ENCODE results near the gene DSCAML1.

DSCAML1 gene

DNA sequence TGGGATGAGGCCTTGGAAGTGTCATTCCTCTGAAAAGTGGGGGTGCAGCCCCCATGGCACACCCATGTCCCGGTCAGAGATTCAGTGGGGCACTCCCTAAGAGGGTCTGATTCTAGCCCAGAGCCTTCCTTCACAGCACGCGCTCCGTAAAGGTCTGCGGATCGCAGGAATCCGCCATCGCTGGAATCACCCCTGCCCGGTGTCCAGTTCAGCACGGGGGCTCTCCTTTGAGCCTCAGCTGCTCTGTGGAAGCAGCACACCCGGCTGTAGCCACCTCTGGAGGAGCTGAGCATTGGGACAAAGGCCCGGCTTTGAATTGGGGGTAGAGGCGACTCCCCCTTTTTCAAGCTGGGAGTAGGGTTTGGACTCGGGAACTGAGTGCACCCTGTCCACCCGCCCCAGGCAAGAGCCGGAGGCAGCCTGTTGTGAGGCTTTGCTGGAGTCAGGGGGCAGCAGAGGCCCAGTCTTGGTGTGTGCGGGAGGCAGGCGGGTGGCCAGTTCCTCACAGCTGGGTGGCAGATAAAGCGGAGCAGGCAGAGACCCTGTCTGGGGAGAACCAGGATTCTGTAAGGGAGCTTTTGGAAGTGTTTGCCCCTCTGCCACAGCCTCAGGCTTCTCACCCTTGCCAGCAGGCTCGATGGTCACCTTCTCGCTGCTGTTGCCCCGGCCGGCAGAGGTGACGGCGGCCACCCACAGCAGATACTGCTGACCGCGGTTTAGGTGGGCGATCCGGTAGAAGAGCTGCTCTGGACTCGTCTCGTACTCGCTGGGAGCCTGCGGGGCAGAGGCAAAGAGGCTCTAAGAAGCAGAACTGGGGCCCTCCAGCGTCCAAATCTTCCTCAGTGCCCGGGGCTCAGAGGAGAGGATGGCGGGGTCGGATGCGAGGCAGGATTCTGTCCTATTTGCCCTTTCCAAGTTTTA is 353.5 kb downstream of the DSCAML1 start:
- DNase-seq (ENCODE audit: low spot score): peak; percentile 64

DNA sequence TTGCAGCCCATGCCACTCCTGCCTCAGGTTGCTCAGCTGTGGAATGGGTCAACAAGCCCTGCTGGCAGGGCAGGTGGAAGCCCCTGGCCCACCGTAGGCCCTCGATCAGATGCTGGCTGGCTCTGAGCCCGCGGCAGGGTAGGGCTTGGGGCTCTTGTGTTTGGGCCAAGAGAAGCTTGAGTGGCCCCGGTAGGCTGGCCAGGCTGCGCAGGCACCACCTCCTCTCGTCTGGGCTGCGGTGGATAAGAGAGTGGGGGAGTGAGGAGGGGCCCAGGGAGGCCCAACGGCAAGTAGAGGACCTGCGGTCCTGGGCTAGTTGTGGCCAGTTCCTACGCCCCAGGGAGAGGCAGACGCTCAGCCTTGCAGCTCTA is 354.2 kb downstream of the DSCAML1 start:
- no peak for DNase-seq (ENCODE audit: low spot score)

DNA sequence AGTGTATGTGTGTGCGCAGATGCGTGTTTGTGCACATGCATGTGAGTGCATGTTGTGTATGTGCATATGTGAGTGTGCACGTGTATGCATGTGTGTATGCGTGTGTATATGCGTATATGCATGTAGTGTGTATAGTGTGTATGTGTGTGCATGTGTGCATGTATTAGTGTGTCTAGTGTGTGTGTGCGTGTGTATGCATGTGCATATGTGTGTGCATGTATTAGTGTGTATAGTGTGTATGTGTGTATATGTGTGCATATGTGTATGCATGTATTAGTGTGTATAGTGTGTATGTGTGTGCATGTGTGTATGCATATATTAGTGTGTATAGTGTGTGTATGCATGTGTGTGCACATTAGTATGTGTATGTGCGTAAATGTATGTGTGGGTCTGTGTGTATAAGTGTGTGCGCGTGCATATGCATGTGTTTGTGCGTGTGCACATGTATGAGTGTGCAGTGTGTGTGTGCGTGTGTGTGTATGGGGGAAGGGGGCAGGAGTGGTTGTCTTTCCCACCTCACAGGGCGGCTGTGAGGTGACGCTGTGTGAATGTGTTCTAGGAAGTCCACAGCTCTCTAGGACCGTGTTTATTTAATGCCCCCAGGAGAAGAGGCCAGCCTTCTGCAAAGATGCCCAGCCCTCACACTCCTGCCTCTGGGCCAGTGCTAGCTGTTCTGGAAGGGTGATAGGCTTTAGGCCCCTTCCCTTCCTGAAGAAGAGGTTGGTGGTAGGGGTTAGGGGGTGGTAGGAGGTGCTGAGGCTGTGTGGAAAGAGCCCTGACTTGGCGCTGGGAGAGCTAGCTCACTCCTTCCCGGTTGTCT is 354.8 kb downstream of the DSCAML1 start:
- no peak for DNase-seq (ENCODE audit: low spot score)

DNA sequence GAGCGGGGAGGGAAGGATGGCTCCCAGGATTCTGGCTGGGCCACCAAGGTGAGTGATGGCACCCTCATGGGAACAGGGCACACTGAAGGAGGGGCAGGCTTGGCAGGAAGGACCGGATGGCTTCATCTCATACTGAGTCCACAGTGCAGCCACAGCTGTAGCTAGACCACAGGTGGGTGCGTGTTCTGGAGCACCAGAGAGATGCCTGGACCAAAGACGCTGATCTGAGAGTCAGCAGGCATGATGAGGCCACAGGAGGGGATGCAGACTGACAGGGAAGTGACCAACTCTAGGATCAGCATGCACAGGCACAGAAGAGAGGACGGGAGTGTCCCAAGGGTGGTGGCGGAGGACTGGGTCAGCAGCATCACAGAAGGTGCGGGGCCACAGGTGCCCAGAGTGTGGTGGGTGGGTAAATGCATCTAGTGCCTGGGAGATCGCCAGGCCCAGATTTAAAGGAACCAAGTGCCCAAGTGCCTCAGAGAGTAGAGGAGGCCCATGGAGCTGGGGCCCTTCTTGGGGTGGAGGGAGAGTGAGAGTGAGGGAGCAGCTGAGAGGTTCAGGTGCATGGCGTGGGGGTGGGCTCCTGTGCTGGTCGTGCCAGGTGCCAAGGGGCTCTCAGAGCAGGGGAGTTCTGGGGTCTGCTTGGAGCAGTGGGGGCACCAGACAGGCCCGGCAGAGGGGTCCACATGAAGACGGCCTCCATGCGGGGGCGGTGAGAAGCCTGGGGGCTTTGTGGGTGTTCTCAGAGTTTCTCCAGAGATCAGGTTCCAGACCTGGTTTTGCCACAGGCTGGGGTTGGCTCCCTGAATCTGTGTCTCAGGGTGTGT is 355.7 kb downstream of the DSCAML1 start:
- DNase-seq (ENCODE audit: low spot score): no peak

DNA sequence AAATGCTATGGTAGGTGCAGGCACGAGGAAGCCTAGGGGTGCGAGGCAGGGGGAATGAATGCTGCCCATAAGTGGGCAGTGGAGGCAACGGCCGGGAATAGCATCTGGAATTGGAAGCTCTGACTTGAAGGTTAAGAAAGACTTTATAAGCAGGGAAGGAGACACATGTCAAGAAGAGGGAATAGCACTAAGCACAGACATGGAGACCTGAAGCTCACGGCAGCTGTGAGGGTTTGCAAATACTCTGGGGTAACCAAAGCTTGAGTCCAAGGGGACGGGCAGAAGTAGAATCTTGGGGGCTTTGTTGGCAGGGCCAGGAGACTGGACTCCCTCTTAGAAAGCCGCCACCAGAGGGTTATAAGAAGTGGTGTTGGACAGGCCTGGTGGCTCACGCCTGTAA is 356.8 kb downstream of the DSCAML1 start:
- no peak for DNase-seq (ENCODE audit: low spot score)

DNA sequence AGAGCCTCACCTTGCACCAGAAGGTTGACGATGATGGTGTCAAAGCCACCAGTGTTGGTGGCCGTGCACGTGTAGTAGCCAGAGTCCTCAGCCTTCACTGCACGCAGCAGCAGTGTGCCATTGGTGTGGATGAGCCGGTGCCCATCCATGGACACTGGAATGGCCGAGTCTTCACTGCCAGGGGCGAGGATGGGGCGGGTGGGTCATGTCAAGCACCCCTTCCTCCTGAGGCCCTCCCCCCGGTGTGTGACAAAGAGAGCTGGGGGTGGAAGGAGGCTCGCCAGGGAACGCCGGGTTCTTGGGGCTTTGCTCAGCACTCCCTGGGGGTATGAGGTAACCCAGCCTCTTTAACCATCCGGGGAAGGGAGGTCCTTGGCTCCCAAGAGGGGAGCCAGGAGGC is 357.8 kb downstream of the DSCAML1 start:
- DNase-seq (ENCODE audit: low spot score): no peak

DNA sequence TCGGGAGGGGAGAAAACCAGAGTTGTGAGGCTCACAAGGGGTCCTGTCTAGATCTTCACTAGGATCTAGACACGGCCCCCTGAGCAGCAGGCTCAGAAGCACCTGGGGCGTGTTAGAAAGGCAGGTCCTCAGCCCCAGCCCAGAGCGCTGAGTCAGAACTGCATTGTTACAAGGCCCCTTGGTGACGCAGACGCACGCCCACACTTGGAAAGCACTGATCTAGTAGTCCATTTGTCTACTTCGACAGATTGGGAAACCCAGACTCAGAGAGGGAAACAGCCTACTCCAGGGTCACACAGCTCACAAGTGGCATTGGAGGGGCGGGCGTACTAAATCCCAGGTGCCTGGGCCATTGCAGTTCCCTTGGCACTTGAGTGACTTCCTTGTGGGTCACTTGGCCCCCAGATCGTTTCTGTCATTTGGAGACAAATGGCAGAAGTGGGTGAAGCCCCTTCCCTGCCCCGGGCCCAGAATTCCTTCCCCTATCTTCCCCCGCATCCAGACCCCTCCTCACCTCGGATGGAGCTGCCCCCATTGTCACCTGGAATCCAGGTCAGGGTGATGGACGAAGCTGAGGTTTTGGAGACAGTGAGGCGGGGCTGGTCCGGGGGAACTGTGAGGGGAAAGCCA is 358.5 kb downstream of the DSCAML1 start:
- no peak for DNase-seq (ENCODE audit: low spot score)

DNA sequence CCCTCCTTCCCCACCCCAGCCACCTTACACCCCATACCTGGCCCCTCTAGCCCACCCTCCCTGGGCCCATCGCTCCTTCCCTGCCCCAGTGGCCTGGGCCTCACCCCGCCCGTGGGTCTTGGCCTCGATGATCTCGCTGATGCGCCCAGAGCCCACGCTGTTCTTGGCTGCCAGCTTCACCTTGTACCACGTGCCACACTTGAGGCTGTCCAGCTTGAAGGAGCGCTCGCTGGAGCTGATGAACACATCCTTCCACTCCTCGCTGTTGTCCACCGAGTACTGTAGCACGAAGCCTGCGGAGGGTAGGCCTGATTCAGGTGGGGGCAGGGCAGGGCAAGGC is 359.3 kb downstream of the DSCAML1 start:
- DNase-seq (ENCODE audit: low spot score): no peak

DNA sequence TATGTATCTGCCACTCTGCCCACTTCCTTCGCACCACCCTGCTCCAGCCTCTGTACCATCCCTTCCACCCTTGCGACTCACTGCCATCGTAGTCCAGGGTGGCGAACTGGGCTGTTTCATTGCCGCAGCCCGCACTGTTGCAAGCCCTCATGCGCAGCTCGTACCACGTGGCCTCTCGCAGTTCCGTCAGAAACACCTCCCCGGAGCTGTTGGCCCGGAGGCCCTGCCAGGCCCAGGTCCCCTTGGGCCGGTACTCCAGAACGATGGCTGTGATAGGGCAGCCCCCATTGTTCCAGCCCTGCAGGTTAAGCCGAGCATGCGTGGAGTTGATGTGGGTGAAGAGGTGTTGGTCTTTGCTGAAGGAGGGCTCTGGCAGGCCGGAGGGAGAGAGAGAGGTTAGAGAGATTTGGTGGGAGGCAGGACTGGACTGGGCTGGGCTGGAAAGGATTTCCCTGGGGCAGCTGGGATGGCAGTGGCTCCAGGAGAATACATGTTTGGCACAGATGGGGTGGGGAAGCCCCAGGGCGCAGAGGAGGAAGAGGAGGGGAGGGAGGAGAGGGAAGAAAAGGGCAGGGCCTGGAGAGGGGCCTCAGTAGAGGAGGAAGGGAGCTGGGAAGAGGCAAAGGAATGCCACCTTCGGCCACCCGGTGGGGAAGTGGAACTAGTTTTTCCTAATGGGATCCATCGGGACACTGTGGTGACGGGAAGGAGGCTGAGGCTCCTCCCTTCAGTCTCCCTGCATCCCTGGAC is 359.8 kb downstream of the DSCAML1 start:
- no peak for DNase-seq (ENCODE audit: low spot score)

DNA sequence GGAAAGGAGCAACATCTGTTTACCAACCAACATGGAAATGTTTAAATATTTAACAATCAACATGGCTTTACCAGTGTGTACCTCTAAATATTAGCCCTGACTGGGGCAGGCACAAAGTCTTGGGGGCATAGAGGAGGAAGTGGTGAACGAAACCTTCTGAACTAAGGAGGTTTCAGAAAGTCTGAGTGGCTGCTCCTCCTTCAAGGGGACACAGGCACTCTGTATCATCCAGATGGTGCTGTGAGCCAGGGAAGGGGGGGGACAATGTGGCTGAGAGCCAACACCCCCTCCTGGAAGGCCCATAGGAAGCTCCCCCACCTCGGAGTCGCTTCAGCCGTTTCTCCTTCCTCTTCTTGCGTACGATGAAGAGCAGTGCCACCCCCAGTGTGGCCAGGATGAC is 361.7 kb downstream of the DSCAML1 start:
- no peak for DNase-seq (ENCODE audit: low spot score)

DNA sequence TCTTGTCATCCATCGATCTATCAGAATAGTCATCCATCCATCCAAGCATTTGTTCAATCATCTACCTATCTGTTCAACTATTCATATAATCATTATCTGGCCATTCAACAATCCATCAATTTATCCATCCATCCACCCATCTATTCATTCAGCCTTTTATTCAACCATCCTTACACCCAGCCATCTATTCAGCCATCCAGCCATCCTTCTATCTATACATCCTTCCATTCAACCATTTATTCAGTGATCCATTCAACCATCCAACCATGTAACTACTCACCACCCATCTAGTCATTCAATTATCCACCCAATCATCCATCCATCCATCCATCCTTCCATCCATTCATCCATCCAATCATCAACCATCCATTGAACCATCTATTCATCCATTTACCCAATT is 362.5 kb downstream of the DSCAML1 start:
- DNase-seq (ENCODE audit: low spot score): no peak

DNA sequence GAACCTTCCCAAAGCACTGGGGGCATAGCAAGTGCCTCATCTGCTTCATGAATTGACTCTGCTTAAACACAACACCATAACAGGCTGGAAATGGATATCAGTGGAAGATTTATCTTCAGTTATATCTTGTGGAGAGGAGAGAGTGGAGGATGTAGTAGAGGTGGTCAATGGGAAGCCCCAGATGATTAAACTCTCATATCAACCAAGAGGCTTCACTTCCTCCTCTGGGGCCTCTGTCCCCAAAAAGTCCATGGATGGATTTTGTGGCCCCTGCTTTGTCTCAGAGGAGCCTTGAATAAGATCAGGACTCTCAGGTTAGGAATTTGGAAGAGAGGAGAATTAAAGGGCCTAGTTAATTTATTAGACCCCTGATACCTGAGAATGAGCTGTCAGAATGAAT is 363.3 kb downstream of the DSCAML1 start:
- no peak for DNase-seq (ENCODE audit: low spot score)

DNA sequence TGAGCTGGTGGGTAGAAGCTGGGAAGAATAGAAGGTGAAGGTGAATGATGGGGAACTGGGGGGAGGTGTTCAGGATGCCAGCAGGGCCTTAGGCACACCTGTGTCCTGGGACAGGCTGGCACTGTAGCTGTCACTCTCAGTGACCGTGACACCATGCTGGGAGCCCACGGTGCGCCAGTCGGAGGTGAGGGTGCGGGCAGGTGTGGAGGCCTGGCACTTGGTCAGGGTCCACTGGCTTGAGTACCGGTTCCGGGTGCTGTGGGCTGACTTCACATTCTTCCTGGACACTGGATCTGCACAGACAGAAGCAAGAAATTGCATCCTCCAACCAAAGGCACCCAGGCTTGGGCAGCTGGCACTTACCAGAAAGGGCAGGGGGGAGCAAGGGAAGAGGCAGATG is 365.6 kb downstream of the DSCAML1 start:
- no peak for DNase-seq (ENCODE audit: low spot score)

DNA sequence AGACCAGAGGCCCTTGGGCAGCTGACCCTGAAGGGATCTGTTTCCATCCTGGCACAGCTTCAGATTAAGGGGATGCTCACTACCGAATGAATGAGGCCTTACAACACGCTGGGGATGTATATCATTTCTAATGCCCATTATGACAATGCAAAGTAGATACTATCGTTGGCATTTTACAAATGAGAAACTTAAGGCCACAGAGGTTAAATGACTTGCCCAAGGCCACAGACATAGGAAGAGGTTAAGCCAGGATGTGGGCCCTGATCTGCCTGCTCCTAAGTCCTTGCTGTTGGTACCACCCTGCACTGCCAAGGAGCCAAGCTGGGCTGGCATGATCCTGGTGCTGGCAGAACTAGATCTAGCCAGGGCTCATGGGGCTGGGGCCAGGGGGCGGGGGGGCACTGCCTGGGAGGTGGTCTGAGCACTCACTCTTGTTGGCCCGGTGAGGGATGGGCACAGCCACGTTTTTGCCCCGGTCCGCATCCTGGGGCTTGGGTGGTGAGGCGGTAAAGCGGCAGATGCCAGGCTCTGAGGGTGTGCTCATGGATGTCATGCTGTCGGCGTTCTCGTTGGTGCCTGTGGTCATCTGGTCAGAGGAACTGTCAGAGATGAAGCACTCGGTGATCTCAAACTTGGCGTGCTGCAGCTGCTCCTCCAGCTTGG is 366.6 kb downstream of the DSCAML1 start:
- no peak for DNase-seq (ENCODE audit: low spot score)

DNA sequence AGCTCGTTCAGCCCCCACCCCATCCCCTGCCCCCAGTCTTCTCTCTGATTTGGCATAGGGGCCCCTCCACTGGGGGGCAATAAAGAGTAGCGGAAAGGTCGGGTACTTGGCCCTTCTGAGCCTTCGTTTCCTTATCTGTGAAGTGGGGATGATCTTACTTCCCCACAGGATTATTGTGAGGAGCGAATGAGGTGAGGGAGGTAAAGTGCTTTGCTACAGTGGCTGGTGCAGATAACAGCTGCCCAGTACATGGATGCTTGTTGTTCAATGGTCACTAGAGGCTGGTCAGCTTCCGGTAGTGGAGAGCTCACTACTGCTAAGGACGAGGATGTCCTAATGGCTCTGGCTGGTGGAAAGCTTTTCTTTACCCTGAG is 368.2 kb downstream of the DSCAML1 start:
- no peak for DNase-seq (ENCODE audit: low spot score)

DNA sequence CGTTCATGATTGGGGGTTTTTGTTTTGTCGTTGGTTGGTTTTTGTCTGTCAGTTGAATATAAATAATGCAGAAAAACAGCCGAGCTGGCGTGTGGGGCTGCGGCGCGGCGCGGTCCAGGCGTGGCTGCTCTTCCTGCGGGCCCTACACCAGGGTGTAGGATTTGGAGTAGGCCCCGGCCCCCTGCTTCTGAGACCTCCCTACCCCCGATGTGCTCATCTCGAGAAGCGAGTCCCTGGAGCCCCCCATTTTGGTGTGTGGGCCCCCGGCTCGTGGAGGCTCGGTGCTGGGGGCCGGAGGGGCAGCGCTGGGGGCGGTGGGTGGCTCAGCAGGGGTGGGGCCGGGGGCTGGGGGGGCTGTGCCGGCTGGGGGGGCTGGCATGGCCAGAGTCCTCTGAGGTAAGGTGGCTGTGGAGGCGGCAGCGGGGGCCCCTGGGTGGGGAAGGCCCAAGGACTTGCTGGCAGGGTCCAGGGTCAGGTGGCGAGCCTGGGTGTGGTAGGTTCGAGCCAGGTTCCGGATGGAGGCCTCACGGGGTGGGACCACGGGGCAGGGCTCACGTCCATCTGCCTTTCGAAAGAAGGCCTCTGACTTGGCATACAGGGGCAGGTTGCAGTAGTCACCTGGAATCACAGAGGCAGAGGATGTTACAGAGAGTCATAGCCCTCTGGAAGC is 368.7 kb downstream of the DSCAML1 start:
- no peak for DNase-seq (ENCODE audit: low spot score)

DNA sequence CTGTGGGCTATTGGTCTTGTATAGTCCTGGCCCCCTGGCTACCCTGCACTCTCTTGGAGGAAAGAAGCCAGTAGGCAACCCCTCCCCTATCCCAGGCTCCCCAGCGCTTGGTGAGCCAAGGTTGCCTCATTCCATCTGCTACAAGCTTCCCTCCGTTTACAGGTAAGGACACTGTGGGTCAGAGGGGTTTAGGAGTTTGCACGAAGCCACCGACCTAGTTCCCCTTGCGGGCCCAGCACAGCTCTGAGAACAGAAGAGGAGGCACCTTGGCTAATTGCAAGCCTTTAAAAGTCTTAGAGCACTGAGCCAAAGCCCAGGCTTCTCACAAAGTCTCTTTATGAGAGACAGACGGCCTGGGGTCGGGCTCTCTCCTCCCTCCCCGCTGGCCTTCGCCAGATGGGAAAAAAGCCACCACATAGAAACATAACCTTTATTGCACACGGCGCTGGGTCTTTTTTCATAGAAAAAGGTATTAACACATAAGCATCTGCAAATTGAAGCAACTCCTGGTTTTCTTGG is 369.6 kb downstream of the DSCAML1 start:
- no peak for DNase-seq (ENCODE audit: low spot score)

DNA sequence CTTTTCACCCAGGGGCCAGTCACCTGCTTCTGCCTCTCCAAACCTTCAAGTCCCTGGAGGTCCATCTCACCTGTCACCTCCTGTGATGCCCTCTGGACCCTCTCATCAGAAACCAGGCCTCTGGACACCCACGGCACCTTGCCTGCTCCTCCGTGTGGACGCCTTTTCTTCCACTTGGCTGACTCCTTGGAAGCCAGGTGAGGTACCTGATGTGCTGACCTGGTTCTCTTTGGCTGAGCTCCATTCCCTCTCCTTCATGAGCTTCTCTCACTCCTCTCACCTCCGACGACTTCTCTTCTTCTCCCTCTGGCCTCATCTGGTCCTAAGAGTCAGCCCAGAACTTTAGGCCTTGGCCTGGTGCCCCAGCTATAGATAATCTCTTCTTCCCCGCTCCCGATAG is 370.1 kb downstream of the DSCAML1 start:
- no peak for DNase-seq (ENCODE audit: low spot score)

DNA sequence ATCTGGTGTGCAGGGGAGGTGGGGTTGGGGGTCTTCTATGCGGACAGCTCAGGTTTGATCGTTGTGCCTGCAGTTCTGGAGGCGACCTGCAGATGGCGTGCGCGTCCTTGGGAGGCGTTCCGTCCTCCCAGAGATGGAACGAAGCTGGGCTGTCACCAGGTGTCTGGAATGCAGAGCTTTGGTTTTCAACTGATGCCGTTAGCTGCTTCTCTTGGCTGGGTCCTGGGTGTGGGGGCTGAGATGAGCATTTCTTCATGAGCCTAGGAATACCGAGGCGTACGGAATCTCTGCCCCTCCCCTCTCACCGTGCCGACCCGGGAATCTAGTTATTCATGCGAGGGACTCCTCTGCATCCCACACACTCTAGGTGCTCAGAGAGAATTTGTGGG is 370.7 kb downstream of the DSCAML1 start:
- DNase-seq (ENCODE audit: low spot score): peak; percentile 88

DNA sequence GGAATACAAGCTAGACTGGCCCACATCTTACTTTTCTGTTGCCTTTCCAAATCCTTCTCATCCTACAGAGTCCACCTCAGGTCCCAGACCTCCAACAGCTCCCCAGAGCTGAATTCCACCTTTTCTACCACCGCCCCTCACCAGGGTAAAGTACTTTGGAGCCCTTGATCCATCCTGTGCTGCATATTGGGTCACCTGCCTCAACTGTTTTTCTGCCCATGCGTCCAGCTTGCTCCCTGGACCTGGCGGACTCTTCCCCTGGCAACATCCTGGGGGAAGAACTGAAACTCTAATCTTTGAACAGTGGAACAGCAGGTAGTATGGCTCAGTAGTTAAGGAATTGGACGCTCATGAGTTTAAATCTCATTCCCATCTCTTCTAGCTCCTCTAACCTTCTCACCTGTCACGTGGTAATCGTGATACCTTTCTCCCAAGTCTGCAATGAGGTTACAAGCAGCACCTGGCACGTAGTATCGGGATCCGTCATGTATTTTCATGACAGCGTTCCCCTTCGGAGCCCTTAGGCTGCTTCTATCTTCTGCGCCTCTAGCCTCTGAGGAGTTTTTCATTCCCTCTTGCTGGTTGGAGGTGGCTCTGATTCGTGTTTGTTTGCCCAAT is 371.2 kb downstream of the DSCAML1 start:
- DNase-seq (ENCODE audit: low spot score): no peak

All from HuH-7.5 (cell line).